Endodermal cell (in vitro differentiated cells): ENCODE measurements around the gene EZH1. TPM values are rescaled to one million over a fixed set of nuclear protein-coding genes. Genes with fewer than 3 reads are reported as not detected.
A peak's percentile ranks its signal among the peaks of the same experiment; 100 is the strongest.

ENCODE experiments used
- DNase-seq: peaks from one replicate; pipeline ENCODE4 v3.0.0-alpha.2; 2017
- H3K27ac ChIP-seq: 2 replicates; pipeline ENCODE4 v1.5.1; 2013; ENCODE audit warnings: mild to moderate bottlenecking, low read depth, low read length, moderate library complexity
- H3K27me3 ChIP-seq: 2 replicates; pipeline ENCODE4 v1.6.1; 2013; ENCODE audit warnings: mild to moderate bottlenecking, low read length, moderate library complexity; ENCODE audit not compliant: insufficient read depth, control insufficient read depth, poor library complexity, severe bottlenecking
- H3K36me3 ChIP-seq: 2 replicates; pipeline ENCODE4 v1.7.0; 2013; ENCODE audit warnings: mild to moderate bottlenecking, low read length, moderate library complexity; ENCODE audit not compliant: control insufficient read depth, insufficient read depth
- H3K4me1 ChIP-seq: one replicate; pipeline ENCODE4 v1.7.0; 2013; ENCODE audit warnings: low read length; ENCODE audit not compliant: control insufficient read depth, insufficient read depth
- H3K4me3 ChIP-seq: 2 replicates; pipeline ENCODE4 v1.5.1; 2013; ENCODE audit warnings: mild to moderate bottlenecking, low read length, moderate library complexity
- H3K9ac ChIP-seq: 2 replicates; pipeline ENCODE4 v1.6.1; 2013; ENCODE audit warnings: mild to moderate bottlenecking, low read length, moderate library complexity; ENCODE audit not compliant: poor library complexity, severe bottlenecking; ENCODE audit errors: extremely low read depth
- H3K9me3 ChIP-seq: 2 replicates; pipeline ENCODE4 v1.6.1; 2013; ENCODE audit warnings: mild to moderate bottlenecking, low read length, moderate library complexity; ENCODE audit not compliant: control insufficient read depth
- H3K27ac Mint-ChIP-seq: 2 replicates; pipeline ENCODE4 v1.8.0; 2020; ENCODE audit warnings: mixed read lengths
- H3K27me3 Mint-ChIP-seq: 2 replicates; pipeline ENCODE4 v1.8.0; 2021; ENCODE audit warnings: mild to moderate bottlenecking, mixed read lengths; ENCODE audit not compliant: insufficient read depth
- H3K36me3 Mint-ChIP-seq: 2 replicates; pipeline ENCODE4 v1.8.0; 2020; ENCODE audit warnings: low read depth, mixed read lengths
- H3K4me1 Mint-ChIP-seq: 2 replicates; pipeline ENCODE4 v1.8.0; 2020; ENCODE audit warnings: mixed read lengths
- H3K4me3 Mint-ChIP-seq: 2 replicates; pipeline ENCODE4 v1.8.0; 2020; ENCODE audit warnings: mild to moderate bottlenecking, moderate library complexity, mixed read lengths
- H3K9me3 Mint-ChIP-seq: 2 replicates; pipeline ENCODE4 v1.8.0; 2020; ENCODE audit warnings: mild to moderate bottlenecking, mixed read lengths
- WGBS, 2 experiments: methylation state at CpG; one replicate each; pipeline versions ENCODE4 v1.1.5 to v1.1.7; 2013; ENCODE audit warnings: missing lambda C conversion rate in 2 of 2, mixed read lengths in 1 of 2; ENCODE audit not compliant: insufficient coverage in 1 of 2, insufficient read length in 1 of 2; 5-methylcytosine and 5-hydroxymethylcytosine counted together
- total RNA-seq, 2 donors: library from RNA; stranded (reverse); fragmentation: NEBNext Ultra II Directional in 1 of 2; extraction: Animal tissue kit (Norgen Biotek cat#: 25700) in 1 of 2; gene quantifications; 2 replicates in 1 of 2; 3 replicates in 1 of 2; pipeline ENCODE4 v1.2.1, GENCODE V29; 2021
- TF ChIP-seq, protein P1 (sequence below): fragments of 200-600 bp; sonication (generic); conservative IDR thresholded peaks from 2 replicates; pipeline ENCODE4 v1.5.0; 2021; ENCODE audit warnings: antibody characterized with exemption, mild to moderate bottlenecking

The EZH1 gene
- total RNA-seq, 2 donors from 2014 or later = 26.0 to 27.2 TPM

- Mint-ChIP-seq H3K36me3 (peaks cover 2% of the 10 kb centered on the region), H3K9me3 (no peaks in the 10 kb centered on the region), H3K4me1 (peaks cover 20% of the 10 kb centered on the region), H3K4me3 (peak overlapping the region; percentile 75), H3K27ac (no peak overlapping the region), H3K27me3 (peaks cover 66% of the 10 kb centered on the region)
- Histone ChIP-seq H3K9me3 (no peaks in the 10 kb centered on the region), H3K4me3 (peak overlapping the region; percentile 82), H3K27ac (no peak overlapping the region), H3K27me3 (peaks cover 56% of the 10 kb centered on the region), H3K9ac (peak overlapping the region; percentile 38), H3K36me3 (no peaks in the 10 kb centered on the region), H3K4me1 (peaks cover 9% of the 10 kb centered on the region)
- no peak for DNase-seq
- 5 to 9% methylated on average over 3 to 23 of the region's 27 CpGs for WGBS, 2 experiments
- TF ChIP-seq, protein P1, sequence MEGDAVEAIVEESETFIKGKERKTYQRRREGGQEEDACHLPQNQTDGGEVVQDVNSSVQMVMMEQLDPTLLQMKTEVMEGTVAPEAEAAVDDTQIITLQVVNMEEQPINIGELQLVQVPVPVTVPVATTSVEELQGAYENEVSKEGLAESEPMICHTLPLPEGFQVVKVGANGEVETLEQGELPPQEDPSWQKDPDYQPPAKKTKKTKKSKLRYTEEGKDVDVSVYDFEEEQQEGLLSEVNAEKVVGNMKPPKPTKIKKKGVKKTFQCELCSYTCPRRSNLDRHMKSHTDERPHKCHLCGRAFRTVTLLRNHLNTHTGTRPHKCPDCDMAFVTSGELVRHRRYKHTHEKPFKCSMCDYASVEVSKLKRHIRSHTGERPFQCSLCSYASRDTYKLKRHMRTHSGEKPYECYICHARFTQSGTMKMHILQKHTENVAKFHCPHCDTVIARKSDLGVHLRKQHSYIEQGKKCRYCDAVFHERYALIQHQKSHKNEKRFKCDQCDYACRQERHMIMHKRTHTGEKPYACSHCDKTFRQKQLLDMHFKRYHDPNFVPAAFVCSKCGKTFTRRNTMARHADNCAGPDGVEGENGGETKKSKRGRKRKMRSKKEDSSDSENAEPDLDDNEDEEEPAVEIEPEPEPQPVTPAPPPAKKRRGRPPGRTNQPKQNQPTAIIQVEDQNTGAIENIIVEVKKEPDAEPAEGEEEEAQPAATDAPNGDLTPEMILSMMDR = no peak
These were observed 69.4 kb downstream of the EZH1 start for GRCh38 chr17:42675348-42675964.

GRCh38 chr17:42674755-42675347, 70.0 kb downstream of the EZH1 start:
- Histone ChIP-seq H3K4me1 (peaks cover 9% of the 10 kb centered on the region), H3K9ac (no peak overlapping the region), H3K27me3 (peaks cover 56% of the 10 kb centered on the region), H3K9me3 (no peaks in the 10 kb centered on the region), H3K4me3 (peak overlapping the region; percentile 82), H3K27ac (no peak overlapping the region), H3K36me3 (no peaks in the 10 kb centered on the region)
- DNase-seq = peak; percentile 93
- H3K27me3 Mint-ChIP-seq = peaks cover 62% of the 10 kb centered on the region
- no peaks in the 10 kb centered on the region for H3K9me3 Mint-ChIP-seq
- peaks cover 2% of the 10 kb centered on the region for H3K36me3 Mint-ChIP-seq
- no peak overlapping the region for H3K27ac Mint-ChIP-seq
- peak overlapping the region; percentile 75 for H3K4me3 Mint-ChIP-seq
- peaks cover 20% of the 10 kb centered on the region for H3K4me1 Mint-ChIP-seq
- TF ChIP-seq, protein P1 = no peak
- WGBS, 2 experiments = 36 to 40% methylated on average over 1 to 9 of the region's 9 CpGs

- Histone ChIP-seq H3K9ac (no peak overlapping the region), H3K27ac (no peak overlapping the region), H3K9me3 (no peaks in the 10 kb centered on the region), H3K27me3 (peaks cover 56% of the 10 kb centered on the region), H3K4me1 (peaks cover 6% of the 10 kb centered on the region), H3K4me3 (no peak overlapping the region), H3K36me3 (no peaks in the 10 kb centered on the region)
- peak; percentile 93 for DNase-seq
- H3K27ac Mint-ChIP-seq = no peak overlapping the region
- peaks cover 27% of the 10 kb centered on the region for H3K4me1 Mint-ChIP-seq
- WGBS, 2 experiments = 49 to 61% methylated on average over 10 to 32 of the region's 32 CpGs
- TF ChIP-seq, protein P1 = peak; percentile 87
- peaks cover 67% of the 10 kb centered on the region for H3K27me3 Mint-ChIP-seq
- H3K4me3 Mint-ChIP-seq = peak overlapping the region; percentile 75
- no peaks in the 10 kb centered on the region for H3K9me3 Mint-ChIP-seq
- H3K36me3 Mint-ChIP-seq = peaks cover 4% of the 10 kb centered on the region
These were observed 70.7 kb downstream of the EZH1 start for GRCh38 chr17:42673885-42674754.
